Activated T-cell treated with anti-CD3 and anti-CD28 coated beads for 48 hours (primary cell): ENCODE measurements around the gene PAH.

ENCODE experiments used
- DNase-seq: peaks from one replicate; pipeline ENCODE4 v3.0.0-alpha.2; 2020; ENCODE audit warnings: low read depth

PAH gene

DNA sequence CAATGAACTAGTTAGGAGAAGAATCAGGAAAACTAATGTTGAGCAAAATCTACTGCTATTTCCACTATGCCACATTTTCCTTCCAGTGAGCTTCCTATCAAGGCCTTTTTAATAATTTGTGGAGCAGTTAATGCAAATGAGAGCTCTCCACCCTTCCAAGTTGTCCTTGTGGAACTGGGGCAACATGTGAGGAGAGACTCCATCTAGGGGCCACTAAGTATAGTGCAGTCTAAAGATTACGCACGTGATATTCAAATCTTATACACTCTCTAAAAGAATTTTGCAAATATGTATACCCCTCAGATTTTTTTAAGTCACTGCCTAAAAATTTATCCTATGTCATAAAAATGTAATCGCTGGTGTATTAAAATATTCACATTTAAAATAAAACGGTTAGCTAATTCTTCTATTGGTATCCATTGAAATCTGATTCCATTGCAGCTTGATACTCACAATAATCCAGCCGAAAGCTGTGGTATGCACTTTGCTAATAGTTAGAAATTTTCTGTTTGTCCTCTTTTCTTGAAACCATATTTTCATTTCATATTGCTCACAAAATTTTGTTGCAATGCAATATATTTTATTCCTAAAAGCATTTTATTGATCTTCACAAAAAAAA, 100.1 kb downstream of the PAH start:
- no peak for DNase-seq

DNA sequence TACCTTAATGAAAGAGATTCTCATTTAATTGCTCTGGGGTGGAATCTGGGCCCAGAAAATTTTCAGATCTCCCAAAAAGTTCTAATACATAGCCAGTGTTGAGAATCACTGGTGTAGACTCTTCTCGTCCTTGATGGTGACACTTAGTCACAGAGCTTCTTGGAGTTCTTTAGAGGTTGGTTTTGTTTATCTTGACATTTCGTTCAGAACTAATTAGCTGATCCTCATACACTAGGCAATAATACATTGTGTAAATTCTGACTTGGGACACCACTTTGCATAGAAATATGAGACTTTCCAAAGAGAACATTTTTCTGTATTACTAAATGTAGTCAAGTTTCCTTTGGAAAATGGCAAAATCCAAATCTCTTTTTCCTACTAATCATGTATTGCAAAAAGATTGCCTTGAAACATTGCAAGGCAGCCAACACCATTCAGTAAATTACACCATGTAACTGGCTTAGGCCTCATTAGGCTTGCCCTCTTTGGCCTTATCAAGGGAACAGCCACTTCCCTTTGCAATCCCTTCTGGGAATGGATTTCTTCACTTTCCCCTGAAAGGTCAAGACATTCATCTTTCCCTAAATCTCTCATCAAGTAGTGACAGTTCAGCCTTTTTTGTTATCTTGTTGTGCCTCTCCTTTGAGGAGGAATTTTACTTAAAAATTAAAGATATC, 102.2 kb downstream of the PAH start:
- DNase-seq: no peak

DNA sequence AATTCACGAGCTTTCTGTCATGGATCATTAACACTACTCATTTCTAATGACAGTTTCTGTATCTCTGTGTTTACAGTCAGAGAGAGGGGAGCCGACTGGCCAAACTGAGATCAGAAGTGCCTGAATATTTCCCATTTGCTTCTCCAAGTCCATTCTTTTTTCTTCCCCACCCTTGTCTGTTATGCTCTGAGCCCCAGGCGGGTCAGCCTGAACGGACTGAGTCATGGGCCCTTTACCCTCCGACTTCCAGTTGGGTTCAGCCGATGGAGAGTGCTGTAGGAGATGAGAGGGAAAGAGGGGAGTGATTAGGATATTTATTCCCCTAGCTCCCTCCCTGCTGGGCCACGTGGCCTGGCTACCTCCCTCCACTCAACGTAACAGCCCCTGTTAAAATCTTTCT, 104.7 kb downstream of the PAH start:
- DNase-seq: no peak

DNA sequence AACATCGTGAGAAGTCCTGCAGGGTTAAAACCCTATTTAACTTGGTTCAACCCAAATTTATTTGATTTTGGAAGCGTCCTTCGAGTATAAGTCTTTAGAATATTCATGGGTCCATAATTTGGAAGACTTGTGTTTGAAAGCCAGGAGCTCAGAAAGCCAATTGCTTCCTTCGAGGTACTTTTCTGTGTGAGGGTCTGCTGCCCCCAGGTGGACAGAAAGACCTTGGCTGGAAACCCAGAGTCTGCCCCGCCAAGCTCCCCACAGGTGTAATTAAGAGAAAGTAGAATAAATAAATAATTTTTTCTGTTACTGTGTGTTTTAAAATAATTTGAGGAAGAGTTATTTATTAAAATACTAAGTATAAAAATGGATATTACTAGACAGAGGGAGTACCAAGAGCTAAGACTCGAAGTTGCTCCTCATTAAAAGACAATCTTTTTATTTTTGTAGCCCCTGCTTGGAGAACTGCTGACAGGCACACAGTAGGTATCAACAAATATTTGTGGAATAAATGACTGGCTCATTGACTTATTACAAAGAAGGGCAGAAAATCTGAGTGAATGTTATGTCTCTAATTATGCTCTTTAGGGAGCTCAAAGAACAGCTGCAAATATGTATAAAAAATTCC, 105.8 kb downstream of the PAH start:
- DNase-seq: no peak

DNA sequence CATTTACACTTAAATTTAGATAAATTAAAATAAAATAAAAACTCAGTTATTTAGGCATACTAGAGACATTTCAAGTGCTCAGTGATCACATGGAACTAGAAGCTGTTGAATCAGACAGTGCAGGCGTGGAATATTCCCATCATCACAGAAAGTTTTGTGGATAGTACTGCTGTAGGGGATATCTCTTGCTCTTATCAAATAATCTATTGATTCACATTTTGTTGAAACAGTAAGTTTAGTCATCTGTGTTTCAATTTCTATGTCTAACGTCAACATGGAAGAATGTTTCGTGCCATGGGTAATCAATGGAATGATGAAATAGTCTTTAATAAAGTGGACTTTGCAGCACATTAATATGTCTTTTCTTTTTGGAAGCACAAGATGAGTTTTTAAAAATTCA, 108.6 kb downstream of the PAH start:
- DNase-seq: no peak

DNA sequence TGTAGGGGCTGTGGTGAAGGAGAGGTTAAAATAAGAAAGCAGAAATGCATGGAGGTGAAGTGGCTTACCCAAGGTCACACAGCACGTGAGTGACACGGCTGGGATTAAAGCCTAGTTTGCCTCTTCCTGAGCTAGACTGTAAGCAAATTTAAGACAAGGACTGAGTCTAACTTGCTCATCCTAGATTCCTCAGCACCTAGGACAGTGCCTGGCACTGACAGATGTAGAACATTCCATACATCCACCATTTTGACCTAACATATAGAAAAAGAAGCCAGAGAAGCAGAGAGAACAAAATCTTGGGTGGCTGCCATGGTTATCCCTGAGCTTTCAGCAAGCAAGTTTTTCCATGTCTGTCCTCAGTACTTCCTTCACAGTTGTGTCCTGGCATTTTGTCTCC, 110.5 kb downstream of the PAH start:
- no peak for DNase-seq

DNA sequence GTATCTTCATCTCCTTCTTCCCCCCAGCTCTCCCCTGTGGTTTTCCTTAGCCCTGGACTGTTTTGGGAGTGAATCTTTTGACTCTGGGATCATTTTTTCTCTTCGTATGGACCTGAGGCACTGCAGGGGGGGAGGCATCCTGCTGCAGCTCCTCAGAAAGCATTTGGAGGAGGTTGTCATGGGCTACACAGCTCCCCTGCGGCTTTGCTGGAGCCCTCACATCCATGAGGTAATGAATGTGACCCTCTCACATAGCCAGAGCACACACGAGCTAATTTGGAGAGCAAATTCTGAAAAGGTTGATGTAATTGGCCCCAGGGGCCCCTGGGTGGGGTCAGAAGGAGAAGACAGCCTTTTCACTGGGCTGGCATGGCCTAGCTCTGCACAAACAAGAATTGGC, 110.9 kb downstream of the PAH start:
- DNase-seq: no peak

DNA sequence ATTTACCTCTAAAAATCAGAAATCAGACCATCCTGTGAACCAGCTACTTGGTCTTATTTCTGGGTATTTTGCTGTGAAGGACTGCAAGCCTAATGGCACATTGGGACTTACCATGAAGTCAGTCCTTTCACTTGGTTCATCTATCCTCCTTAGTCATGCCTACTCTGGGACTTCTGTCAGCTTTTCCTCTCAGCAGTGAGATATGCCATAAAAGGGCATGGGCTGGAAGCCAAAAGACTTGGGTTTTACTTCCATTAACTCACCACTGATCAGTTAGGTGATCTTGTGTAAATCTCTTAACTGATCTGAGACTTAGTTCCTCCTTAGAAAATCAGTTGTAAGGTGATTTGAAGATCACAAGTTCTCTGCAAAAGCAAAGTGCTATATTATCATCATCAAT, 116.5 kb downstream of the PAH start:
- no peak for DNase-seq

DNA sequence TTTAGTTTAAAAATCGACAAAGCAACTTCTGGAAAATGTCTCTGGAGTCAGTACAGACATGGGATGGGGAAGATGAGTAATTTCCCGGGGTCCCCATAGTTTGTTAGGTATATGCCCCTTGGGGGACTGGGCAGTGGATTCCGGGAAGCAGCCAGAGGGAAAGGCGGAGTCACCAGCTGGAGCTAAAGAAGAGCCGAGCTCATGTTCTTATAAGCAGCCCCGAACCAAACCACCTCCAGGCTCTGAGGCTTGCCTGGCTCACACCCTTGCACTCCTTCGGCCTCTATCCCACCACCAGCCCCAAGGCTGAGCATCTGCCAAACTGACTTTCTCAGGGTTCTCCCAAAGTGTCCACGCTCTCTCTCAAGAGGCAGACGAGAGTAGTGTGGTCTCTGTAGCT, 117.8 kb downstream of the PAH start:
- no peak for DNase-seq

DNA sequence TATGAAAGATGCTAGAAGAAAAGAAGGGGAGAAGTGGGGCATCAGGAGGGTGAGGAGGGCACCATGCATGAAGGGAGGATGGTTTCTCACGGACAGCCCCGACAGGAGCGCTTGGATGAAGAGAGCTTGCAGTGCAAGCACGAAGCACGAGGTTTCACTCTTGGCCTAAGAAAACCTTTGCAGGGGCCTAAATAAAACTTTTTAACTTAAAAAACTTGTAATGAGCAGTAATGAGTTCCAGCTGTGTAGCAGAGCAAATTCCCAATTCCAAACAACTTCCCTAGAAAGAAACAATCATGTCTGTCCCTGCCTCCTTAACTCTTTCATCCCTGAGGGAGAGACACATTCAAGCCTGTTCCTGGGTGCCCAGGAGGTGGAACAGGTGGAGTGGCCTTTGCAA, 119.5 kb downstream of the PAH start:
- DNase-seq: no peak

DNA sequence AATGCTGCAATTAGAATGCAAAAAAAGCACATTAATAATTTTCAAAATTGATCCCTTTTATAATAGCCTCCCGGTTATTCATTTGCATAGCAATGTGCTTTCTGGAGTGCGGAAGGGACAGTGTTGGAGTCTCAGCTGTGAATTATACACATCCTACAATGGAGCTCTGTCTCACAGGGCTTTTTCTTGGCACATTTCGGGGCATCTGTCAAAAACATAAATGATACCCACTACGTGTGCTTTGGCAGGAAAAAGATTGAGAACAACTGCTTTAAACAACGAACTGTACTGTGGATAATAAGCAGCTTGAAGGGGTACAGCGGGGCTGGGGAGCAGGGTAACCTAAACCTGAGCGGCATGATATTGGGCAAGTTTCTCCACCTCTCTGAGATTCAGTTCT, 123.1 kb downstream of the PAH start:
- no peak for DNase-seq
